A673 (cell line): ENCODE results near the gene TRAK1.

Experiments used
- CTCF ChIP-seq: fragments of 300-800, 200-600 bp; sonication (generic); conservative IDR thresholded peaks from 2 replicates; pipeline ENCODE4 v1.5.1; 2017; ENCODE audit warnings: low read depth, mild to moderate bottlenecking, antibody characterized with exemption, low read length, moderate library complexity, mixed read lengths
- EZH2 ChIP-seq: fragments of 200-600 bp; sonication (generic); IDR thresholded peaks from 2 replicates; pipeline ENCODE4 v1.6.1; 2017; ENCODE audit warnings: borderline replicate concordance, low read depth, mild to moderate bottlenecking, mixed read lengths, antibody characterized with exemption, low read length; ENCODE audit not compliant: poor library complexity, severe bottlenecking

DNA sequence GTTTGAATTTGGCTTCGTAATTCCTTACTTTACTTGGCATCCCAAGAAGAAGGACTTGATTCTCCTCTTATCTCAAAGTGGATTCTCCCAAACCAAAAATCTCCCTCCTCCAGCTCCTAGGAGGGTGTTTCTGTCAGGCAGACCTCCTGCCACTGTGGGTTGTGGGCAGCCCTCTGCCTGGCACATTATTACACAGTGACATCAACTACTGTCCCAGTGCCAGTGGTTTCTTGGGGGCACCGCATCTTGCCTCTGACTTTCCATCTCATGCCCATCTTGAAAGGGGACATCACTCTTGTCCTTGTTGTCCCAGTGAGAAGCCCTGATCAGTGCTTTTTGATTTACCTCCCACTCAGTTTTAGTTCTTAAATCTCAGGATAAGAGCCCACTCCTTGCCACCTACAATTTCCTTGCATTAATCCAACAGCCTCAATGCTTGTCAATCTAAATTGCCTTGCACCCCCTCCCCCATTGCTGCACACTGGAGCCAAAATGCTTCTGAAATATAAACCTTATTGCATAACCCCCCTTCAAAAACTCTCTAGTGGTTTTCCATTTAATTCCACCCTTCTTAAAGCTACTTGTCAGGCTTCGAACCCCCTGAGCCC lies 81.0 kb downstream of the TRAK1 start:
- TF ChIP-seq CTCF, result no peak
- no peak for TF ChIP-seq EZH2
